ENCODE data around the gene CDK18. TPM values are rescaled to one million over a fixed set of nuclear protein-coding genes. Genes with fewer than 3 reads are reported as not detected.

The CDK18 gene
- total and polyA plus RNA-seq, 9 of the 15 experiments (the other 6 are each of a cell fraction or from before 2014, with no cell fraction given), result 0.05 to 0.69 (median 0.17) TPM; not detected in 2

- TF ChIP-seq HMGXB4 (CRISPR knock-in tag; IDR thresholded peaks at IDR 0.05) (no peak), KAT7 (CRISPR knock-in tag; IDR thresholded peaks at IDR 0.05; ENCODE audit: borderline replicate concordance) (no peak), ILK (tag; IDR thresholded peaks at IDR 0.05; ENCODE audit: borderline replicate concordance, low read depth) (no peak), ZNF408 (CRISPR knock-in tag; IDR thresholded peaks at IDR 0.05; ENCODE audit: low read depth) (no peak), ASH1L (IDR thresholded peaks at IDR 0.05; ENCODE audit: borderline replicate concordance, low read depth, partially characterized antibody) (no peak)
Observed at GRCh38 chr1:205535866-205536758, 31.6 kb downstream of the CDK18 start (continued).

- FAIRE-seq (no peak), DNase-seq (ENCODE audit: extremely low read depth in 1 of 4, low spot score in 3 of 4) (no peak), ATAC-seq (no peak)
- H3K9me3 ChIP-seq (replicated peaks; ENCODE audit: control insufficient read depth, insufficient read depth, low read depth, low read length), result no peaks in the 10 kb centered on the region
- no peaks in the 10 kb centered on the region for H3K9me1 ChIP-seq (ENCODE audit: control insufficient read depth, insufficient read depth, low read length)
- H3K4me2 ChIP-seq (ENCODE audit: insufficient read depth, low read length), result no peak overlapping the region
- H3K4me3 ChIP-seq, result no peak overlapping the region
- ChIA-PET POLR2A (interaction anchor here (0.7 to 1.0 kb wide), 4 partner anchors 9 to 396 kb away, joined by 3 to 5 read pairs (median 3); no protein-coding TSS in a partner anchor), CTCF (ENCODE audit: low intra/inter-chr PET ratio) (no interaction called here)
- no peaks in the 10 kb centered on the region for H3K36me3 ChIP-seq (ENCODE audit: control insufficient read depth, insufficient read depth, low read length)
- 2% methylated on average over 9 of the region's 9 CpGs for WGBS (ENCODE audit: insufficient coverage, low coverage, missing lambda C conversion rate)
- in situ Hi-C loops (cut with MboI) (no loop called here), intact Hi-C loops (cut with micrococcal nuclease) (no loop called here)
- peaks cover 0 to 6% of the 10 kb centered on the region in 2 experiments; a peak in 2 of 5 replicates for H3K4me1 ChIP-seq (replicated peaks in 1 of 2; ENCODE audit: control insufficient read depth in 2 of 2, insufficient read depth in 2 of 2, low read length in 2 of 2)
- no peaks in the 10 kb centered on the region; the same call in 1 of the 2 replicates for H4K20me1 ChIP-seq (replicated peaks; ENCODE audit: control insufficient read depth, insufficient read depth, low read length)
- no peak overlapping the region for H3K9ac ChIP-seq (ENCODE audit: insufficient read depth in 1 of 2, low read depth in 2 of 2, low read length in 2 of 2)
- peaks cover 23 to 69% of the 10 kb centered on the region in 2 experiments for H3K27me3 ChIP-seq (ENCODE audit: control insufficient read depth in 2 of 2, insufficient read depth in 2 of 2, low read length in 2 of 2)
- H3K79me2 ChIP-seq (ENCODE audit: control insufficient read depth, insufficient read depth, low read length), result no peaks in the 10 kb centered on the region
- no peak overlapping the region for H3K27ac ChIP-seq (ENCODE audit: extremely low read depth, low read depth, low read length)
- TF ChIP-seq MITF (IDR thresholded peaks at IDR 0.05) (no peak), RB1 (IDR thresholded peaks at IDR 0.05; ENCODE audit: low read depth) (no peak), NFE2 (IDR thresholded peaks at IDR 0.05; ENCODE audit: low read depth) (no peak), MCM7 (IDR thresholded peaks at IDR 0.05) (no peak), SMARCC2 (IDR thresholded peaks at IDR 0.05; ENCODE audit: low read depth) (no peak)
- BruUV-seq (replicated peaks), result no TSS peak
- H2AFZ ChIP-seq (ENCODE audit: low read depth, low read length), result no peak overlapping the region
Observed at GRCh38 chr1:205536759-205537361, 32.4 kb downstream of the CDK18 start.
